NCI-H1930 (cell line): ENCODE results near the gene ZNF57.
"Not testable (repeated sequence)": the region's sequence is repeated elsewhere in the genome, so short reads cannot be mapped to it uniquely, and the experiment has no call there.

ENCODE experiments used
- DNase-seq, 2 experiments: peaks; one replicate each; lab custom pipeline; 2025; lab: John Stamatoyannopoulos, UW

Gene ZNF57

DNA sequence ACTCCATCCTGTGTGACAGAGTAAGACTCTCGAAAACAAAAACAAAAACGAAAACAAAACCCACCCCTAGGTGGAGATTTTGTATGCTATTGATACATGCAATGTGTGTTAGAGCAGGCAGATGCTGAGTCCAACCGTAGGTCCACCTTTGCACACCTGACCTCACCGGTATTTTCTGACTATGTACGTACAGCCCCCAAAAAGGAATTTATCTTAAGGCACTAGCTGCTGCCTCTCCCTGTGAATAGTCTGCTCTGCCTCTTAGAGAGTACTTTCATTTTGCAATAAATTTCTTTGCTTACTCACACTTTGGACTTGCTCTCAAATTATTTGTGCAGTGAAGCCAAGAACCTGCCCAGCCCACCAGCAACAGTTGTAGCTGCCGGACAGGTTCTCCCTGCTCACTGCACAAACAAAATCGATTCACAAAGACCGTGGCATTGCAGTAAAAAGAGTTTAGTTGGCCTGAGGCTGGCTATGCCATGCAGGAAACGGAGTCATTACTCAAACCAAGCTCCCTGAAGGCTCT, 52.3 kb downstream of the ZNF57 start:
- no peak for DNase-seq

DNA sequence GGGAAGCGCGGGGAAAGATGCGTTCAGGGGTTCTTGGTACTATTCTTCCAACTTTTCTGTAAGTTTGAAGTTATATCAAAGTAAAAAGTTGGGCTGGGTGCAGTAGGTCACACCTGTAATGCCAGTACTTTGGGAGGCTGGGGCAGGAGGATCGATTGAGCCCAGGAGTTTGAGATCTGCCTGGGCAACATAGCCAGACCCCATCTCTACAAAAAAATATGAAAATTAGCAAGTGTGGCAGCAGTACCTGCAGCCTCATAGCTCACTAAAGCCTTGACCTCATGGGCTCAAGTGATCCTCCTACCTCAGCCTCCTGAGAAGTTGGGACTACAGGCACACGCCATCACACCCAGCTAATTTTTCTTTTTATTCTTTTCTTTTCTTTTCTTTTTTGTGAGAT, 56.4 kb downstream of the ZNF57 start:
- no peak for DNase-seq

DNA sequence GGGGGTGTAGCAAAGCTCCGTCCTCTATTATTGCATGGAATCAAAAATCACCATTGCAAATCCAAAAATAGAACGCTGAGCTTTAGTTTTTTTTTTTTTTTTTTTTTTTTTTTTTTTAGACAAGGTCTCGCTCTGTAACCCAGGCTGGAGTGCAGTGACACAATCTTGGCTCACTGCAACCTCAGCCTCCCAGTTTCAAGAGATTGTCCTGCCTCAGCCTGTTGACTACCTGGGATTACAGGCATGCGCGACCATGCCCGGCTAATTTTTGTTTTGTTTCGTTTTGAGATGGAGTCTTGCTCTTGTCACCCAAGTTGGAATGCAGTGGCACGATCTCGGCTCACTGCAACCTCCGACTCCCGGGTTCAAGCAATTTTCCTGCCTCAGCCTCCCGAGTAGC, 59.4 kb downstream of the ZNF57 start:
- no peak for DNase-seq

DNA sequence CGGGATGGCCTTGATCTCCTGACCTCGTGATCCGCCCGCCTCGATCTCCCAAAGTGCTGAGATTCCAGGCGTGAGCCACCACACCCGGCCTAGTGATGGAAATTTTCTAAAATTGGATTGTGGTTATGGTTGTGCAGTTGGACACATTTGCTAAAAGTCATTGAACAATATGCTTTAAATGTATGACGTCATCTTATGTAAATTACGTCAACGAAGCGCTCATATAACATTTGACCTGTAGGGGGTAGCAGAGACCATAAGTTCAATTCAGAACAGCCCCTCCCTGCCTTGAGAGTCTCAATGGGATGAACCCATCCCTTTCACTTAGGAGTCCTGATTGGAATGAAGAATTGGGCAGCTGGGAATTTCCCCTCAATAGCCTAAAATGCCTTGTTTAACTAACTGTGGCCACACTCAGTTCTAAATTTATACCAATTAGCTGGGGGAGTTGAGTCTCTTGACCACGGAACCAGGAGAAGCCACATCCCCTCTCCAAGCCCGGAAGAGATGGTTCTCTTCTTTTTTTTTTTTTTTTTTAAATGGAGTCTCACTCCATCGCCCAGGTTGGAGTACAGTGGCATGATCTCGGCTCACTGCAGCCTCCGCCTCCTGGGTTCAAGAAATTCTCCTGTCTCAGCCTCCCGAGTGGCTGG, 61.4 kb downstream of the ZNF57 start:
- DNase-seq: peak in 1 of 2 experiments; percentile 41

DNA sequence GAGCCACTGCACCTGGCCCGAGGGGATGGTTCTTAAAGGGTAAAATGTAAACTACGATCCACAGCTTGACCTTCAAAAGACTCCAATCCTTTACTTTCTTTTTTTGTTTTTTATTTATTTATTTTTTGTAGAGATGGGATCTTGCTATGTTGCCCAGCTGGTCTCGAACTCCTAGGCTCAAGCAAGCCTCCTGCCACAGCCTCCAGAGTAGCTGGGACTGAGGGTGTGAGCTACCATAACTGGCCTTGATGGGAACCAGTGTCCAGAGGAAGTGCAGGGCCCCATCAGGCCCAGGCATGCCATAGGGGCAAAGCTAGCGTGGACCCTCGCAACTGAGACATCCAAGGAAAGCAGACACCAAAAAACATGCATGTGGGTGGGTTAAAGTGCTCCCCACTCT, 62.4 kb downstream of the ZNF57 start:
- DNase-seq: no peak

DNA sequence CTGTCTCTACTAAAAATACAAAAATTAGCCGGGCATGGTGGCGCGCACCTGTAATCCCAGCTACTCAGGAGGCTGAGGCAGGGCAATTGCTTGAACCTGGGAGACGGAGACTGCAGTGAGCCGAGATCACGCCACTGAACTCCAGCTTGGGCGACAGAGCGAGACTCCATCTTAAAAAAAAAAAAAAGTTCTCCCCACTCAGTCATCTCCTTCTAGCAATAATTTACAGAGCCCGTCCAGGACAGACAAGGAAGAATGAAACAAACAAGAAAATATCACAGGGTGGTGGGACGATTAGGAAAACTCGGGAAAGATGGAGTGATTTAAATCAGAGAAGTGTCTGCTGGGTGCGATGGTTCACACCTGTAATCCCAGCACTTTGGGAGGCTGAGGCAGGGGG, 62.9 kb downstream of the ZNF57 start:
- DNase-seq: not testable (repeated sequence)

DNA sequence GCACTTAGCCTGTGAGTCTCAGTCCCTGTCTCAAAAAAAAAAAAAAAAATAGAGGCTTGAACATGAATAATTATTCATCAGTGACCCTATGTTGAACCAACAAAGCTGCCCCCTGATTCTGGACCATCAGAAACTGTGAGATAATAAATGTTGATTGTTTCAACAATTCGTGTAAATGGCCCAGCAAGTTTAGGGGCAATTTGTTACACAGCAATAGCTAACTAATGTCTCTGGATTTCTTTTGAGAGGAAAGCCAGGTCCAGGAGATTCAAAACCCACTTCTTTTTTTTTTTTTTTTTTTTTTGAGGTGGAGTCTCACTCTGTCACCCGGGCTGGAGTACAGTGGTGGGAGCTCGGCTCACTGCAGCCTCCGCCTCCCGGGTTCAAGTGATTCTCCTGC, 64.1 kb downstream of the ZNF57 start:
- no peak for DNase-seq

DNA sequence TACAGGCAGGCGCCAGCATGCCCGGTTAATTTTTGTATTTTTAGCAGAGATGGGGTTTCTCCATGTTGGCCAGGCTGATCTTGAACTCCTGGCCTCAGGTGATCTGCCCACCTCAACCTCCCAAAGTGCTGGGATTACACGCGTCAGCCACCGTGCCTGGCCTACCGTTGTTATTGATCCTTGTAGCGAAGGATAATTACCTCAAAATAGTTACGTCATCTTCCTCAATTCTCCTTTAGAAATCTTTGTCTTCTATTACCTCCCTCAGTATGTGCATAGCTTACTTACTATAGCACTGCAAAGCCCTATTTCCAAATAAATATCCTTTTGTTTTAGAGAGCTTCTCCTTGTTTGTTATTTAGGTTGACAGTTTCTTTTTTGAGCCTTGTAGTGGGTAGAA, 67.2 kb downstream of the ZNF57 start:
- DNase-seq: no peak
